Parathyroid adenoma (tissue), 2 donors: ENCODE results near the gene CAMK1D.

Experiments
- H2AFZ ChIP-seq: fragments of 300-600 bp; sonication (generic); one replicate; pipeline ENCODE4 v1.7.0; 2017; ENCODE audit warnings: antibody characterized with exemption, mild to moderate bottlenecking
- H3K27ac ChIP-seq: fragments of 300-600 bp; sonication (generic); one replicate; pipeline ENCODE4 v1.7.0; 2017
- H3K27me3 ChIP-seq: fragments of 300-600 bp; sonication (generic); one replicate; pipeline ENCODE4 v1.7.0; 2017; ENCODE audit warnings: low read length; ENCODE audit not compliant: control insufficient read depth, insufficient read depth
- H3K36me3 ChIP-seq: fragments of 300-600 bp; sonication (generic); one replicate; pipeline ENCODE4 v1.7.0; 2017; ENCODE audit warnings: low read length; ENCODE audit not compliant: control insufficient read depth, insufficient read depth
- H3K4me1 ChIP-seq: fragments of 300-600 bp; sonication (generic); one replicate; pipeline ENCODE4 v1.7.0; 2017; ENCODE audit warnings: control low read depth
- H3K4me2 ChIP-seq: fragments of 300-600 bp; sonication (generic); one replicate; pipeline ENCODE4 v1.7.0; 2017; ENCODE audit warnings: low read length
- H3K4me3 ChIP-seq: fragments of 300-600 bp; sonication (generic); one replicate; pipeline ENCODE4 v1.7.0; 2017; ENCODE audit warnings: low read depth, low read length
- H3K79me2 ChIP-seq: fragments of 300-600 bp; sonication (generic); one replicate; pipeline ENCODE4 v1.7.0; 2017; ENCODE audit warnings: control low read depth
- H3K9ac ChIP-seq: fragments of 300-600 bp; sonication (generic); one replicate; pipeline ENCODE4 v1.7.0; 2017; ENCODE audit warnings: mild to moderate bottlenecking
- H3K9me3 ChIP-seq: fragments of 300-600 bp; sonication (generic); one replicate; pipeline ENCODE4 v1.7.0; 2017; ENCODE audit warnings: low read length; ENCODE audit not compliant: control insufficient read depth
- CTCF ChIP-seq: fragments of 300-600 bp; sonication (generic); IDR thresholded peaks from one replicate; pipeline ENCODE4 v1.7.0; 2017; ENCODE audit warnings: antibody characterized with exemption, mild to moderate bottlenecking
- donor health status: primary hyperparathyroidism.

Gene CAMK1D

DNA sequence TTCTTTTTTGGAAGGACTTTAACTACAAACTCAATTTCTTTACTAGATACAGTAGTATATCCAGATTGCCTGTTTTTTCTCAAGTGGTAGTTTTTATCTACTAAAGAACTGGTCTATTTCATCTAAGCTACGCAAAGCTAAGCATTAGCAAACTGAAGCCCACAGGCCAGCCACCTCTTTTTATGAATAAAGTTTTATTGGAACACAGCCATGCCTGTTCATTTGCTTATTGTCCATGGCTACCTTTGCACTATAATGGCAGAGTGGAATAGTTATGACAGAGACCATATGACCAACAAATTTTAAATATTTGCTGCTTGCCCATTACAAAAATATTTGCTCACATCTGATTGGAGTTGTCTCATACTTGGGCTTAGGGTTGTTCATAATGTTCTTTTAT lies 168.7 kb downstream of the CAMK1D start:
- no peaks in the 10 kb centered on the region for H3K27me3 ChIP-seq
- no peak overlapping the region for H3K4me3 ChIP-seq
- H3K9ac ChIP-seq = no peak overlapping the region
- TF ChIP-seq CTCF = no peak
- H2AFZ ChIP-seq = no peak overlapping the region
- no peaks in the 10 kb centered on the region for H3K4me1 ChIP-seq
- no peaks in the 10 kb centered on the region for H3K9me3 ChIP-seq
- H3K4me2 ChIP-seq = no peak overlapping the region
- no peaks in the 10 kb centered on the region for H3K79me2 ChIP-seq
- H3K36me3 ChIP-seq = no peaks in the 10 kb centered on the region
- no peak overlapping the region for H3K27ac ChIP-seq

DNA sequence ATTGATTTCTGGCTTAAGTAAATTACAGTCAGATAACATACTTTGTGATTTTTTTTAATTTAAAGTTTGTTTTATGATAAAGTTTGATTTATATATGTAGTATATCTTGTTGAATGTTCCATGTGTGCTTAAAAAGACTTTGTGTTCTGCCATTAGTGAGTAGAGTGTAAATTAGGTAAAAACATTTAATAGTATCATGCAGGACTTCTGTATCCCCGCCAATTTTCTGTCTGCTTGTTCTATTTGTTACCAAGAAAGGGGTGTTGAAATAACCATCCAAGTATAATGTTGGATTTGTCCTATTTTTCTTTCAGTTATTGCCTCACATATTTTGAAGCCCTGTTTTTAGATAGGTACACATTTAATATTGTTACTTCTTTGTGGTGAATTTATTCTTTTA lies 172.1 kb downstream of the CAMK1D start:
- no peaks in the 10 kb centered on the region for H3K4me1 ChIP-seq
- TF ChIP-seq CTCF = no peak

GRCh38 chr10:12526311-12526710 lies 177.0 kb downstream of the CAMK1D start:
- Histone ChIP-seq H3K4me1 (no peaks in the 10 kb centered on the region), H3K4me2 (no peak overlapping the region), H3K36me3 (no peaks in the 10 kb centered on the region), H3K79me2 (no peaks in the 10 kb centered on the region), H3K27me3 (no peaks in the 10 kb centered on the region), H3K9ac (no peak overlapping the region), H3K27ac (no peak overlapping the region), H3K4me3 (no peak overlapping the region), H2AFZ (no peak overlapping the region), H3K9me3 (no peaks in the 10 kb centered on the region)
- TF ChIP-seq CTCF = no peak

More for the DNA sequence above, 172.1 kb downstream of the CAMK1D start:
- H3K79me2 ChIP-seq = no peaks in the 10 kb centered on the region
- no peaks in the 10 kb centered on the region for H3K9me3 ChIP-seq
- no peaks in the 10 kb centered on the region for H3K36me3 ChIP-seq
- H3K9ac ChIP-seq = no peak overlapping the region
- no peak overlapping the region for H3K27ac ChIP-seq
- no peak overlapping the region for H2AFZ ChIP-seq
- H3K4me2 ChIP-seq = no peak overlapping the region
- H3K4me3 ChIP-seq = no peak overlapping the region
- no peaks in the 10 kb centered on the region for H3K27me3 ChIP-seq

GRCh38 chr10:12529976-12530375 lies 180.6 kb downstream of the CAMK1D start:
- no peaks in the 10 kb centered on the region for H3K4me1 ChIP-seq
- H3K79me2 ChIP-seq = no peaks in the 10 kb centered on the region
- no peaks in the 10 kb centered on the region for H3K9me3 ChIP-seq
- no peak overlapping the region for H3K9ac ChIP-seq
- no peak overlapping the region for H3K4me2 ChIP-seq
- TF ChIP-seq CTCF = no peak
- no peaks in the 10 kb centered on the region for H3K27me3 ChIP-seq
- H3K4me3 ChIP-seq = no peak overlapping the region
- H3K36me3 ChIP-seq = no peaks in the 10 kb centered on the region
- H2AFZ ChIP-seq = no peak overlapping the region
- H3K27ac ChIP-seq = no peak overlapping the region

DNA sequence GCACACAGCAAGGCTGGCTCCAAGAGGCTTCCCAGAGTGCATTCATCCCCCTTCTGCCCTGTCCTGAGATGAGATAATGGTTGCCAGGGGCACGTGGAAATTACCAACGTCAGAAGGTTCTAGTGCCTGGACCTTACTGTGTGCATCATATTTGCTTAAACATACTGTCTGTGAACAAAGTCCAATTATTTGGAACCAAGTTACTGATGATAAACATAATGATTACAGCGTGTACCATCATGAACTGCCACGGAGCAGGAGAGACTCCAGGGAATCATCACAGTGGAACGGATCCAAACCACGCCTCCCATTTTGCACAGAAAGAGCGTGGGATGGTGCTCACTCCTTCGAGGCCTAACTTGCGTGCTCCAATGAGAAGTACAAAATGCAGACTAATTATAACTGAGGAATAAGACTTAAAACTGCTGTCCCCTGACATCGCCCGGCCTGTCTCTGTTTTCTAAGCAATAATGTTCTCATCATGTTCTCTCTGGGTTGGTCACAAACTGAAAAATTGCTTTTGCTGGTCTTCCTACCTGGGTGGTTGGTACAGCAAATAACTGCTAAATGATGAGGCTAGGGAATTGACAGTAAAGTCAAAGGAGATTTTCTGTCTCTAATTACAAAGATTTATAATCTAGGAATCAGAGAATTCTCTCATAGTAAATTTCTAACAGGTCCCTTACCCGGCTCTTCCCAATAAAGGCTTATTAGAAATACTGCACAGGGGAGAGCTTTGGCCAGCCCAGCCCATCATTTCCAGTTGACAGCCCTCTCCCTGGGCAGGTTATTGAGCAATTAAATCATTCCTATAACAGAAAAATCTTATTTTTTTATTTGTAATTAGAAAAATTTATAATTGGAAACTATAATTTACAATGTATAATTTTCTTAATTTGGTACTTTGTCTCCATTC lies 182.2 kb downstream of the CAMK1D start:
- Histone ChIP-seq H3K4me2 (no peak overlapping the region), H2AFZ (no peak overlapping the region), H3K4me1 (no peaks in the 10 kb centered on the region), H3K36me3 (no peaks in the 10 kb centered on the region), H3K9me3 (no peaks in the 10 kb centered on the region), H3K27me3 (no peaks in the 10 kb centered on the region), H3K27ac (no peak overlapping the region), H3K9ac (no peak overlapping the region), H3K79me2 (no peaks in the 10 kb centered on the region), H3K4me3 (no peak overlapping the region)
- TF ChIP-seq CTCF = no peak
